Endothelial cell of umbilical vein (primary cell): Measurements from ENCODE around the gene GGACT. TPM values are rescaled to one million over a fixed set of nuclear protein-coding genes. Genes with fewer than 3 reads are reported as not detected.

Source experiments
- BruUV-seq: library from RNA; stranded (reverse); fragments of 400-500 nt; replicated peaks from 2 replicates; lab custom pipeline; 2021; lab: Mats Ljungman, UMichigan
- CTCF ChIA-PET: fragments of 300-600, 350-600 bp; sonication (Branson Sonifier 250); formaldehyde crosslinking; loops from one replicate; lab custom pipeline; 2021; ENCODE audit warnings: antibody characterized with exemption, inconsistent platforms; lab: Charles Lee
- POLR2A ChIA-PET: fragments of 300-600, 350-600 bp; sonication (Branson Sonifier 250); formaldehyde crosslinking; loops from one replicate; lab custom pipeline; 2021; ENCODE audit warnings: antibody characterized with exemption, inconsistent platforms; lab: Charles Lee
- DNase-seq: peaks from one replicate; pipeline ENCODE4 v3.0.0-alpha.2; 2011; ENCODE audit warnings: low read depth, low spot score
- FAIRE-seq: peaks from 2 replicates; lab custom pipeline; 2011; peaks lifted over from hg19 to GRCh38; lab: Jason Lieb, UNC
- H2AFZ ChIP-seq: 2 replicates; pipeline ENCODE4 v1.6.0; 2012; ENCODE audit warnings: low read depth, low read length, control low read depth, inconsistent platforms
- H3K27ac ChIP-seq: 2 replicates; pipeline ENCODE4 v1.5.1; 2011; ENCODE audit warnings: low read depth, mild to moderate bottlenecking, control low read depth, low read length, moderate library complexity; ENCODE audit not compliant: insufficient read depth
- H3K27me3 ChIP-seq, 2 experiments: 2 replicates each; pipeline versions ENCODE4 v1.6.0 to v1.6.1; 2011; ENCODE audit warnings: low read length in 2 of 2, mixed read lengths in 1 of 2; ENCODE audit not compliant: control insufficient read depth in 2 of 2, insufficient read depth in 2 of 2
- H3K36me3 ChIP-seq, 2 experiments: 2 replicates in 1 of 2; 3 replicates in 1 of 2; pipeline ENCODE4 v1.5.1; 2011; ENCODE audit warnings: low read length in 2 of 2, mild to moderate bottlenecking in 1 of 2, moderate library complexity in 1 of 2; ENCODE audit not compliant: control insufficient read depth in 2 of 2, insufficient read depth in 2 of 2; ENCODE audit errors: extremely low read depth in 1 of 2
- H3K4me1 ChIP-seq: 3 replicates; pipeline ENCODE4 v1.5.1; 2011; ENCODE audit warnings: mild to moderate bottlenecking, low read length; ENCODE audit not compliant: control insufficient read depth, insufficient read depth; ENCODE audit errors: extremely low read depth
- H3K4me2 ChIP-seq: 2 replicates; pipeline ENCODE4 v1.6.1; 2011; ENCODE audit warnings: low read length, control low read depth, mixed read lengths; ENCODE audit not compliant: insufficient read depth
- H3K4me3 ChIP-seq, 3 experiments: fragments of 200-600 bp in 1 of 3; sonication (generic), shearing (Covaris generic) in 1 of 3; replicated peaks in 1 of 3; 2 replicates each; pipeline ENCODE4 v1.5.1; 2011 to 2016; ENCODE audit warnings: control low read depth in 3 of 3, low read length in 3 of 3, mild to moderate bottlenecking in 2 of 3, inconsistent platforms in 1 of 3, low read depth in 1 of 3, moderate library complexity in 1 of 3; ENCODE audit not compliant: insufficient read depth in 1 of 3
- H3K79me2 ChIP-seq: 2 replicates; pipeline ENCODE4 v1.6.0; 2012; ENCODE audit warnings: low read length, inconsistent platforms; ENCODE audit not compliant: control insufficient read depth, insufficient read depth
- H3K9ac ChIP-seq: replicated peaks from 2 replicates; pipeline ENCODE3; 2011; ENCODE audit warnings: low read length, control low read depth; ENCODE audit not compliant: insufficient read depth; ENCODE audit errors: extremely low read depth
- H3K9me1 ChIP-seq: replicated peaks from 3 replicates; pipeline ENCODE4 v1.6.0; 2011; ENCODE audit warnings: mild to moderate bottlenecking, low read length; ENCODE audit not compliant: control insufficient read depth, insufficient read depth; ENCODE audit errors: extremely low read depth
- H3K9me3 ChIP-seq: replicated peaks from 2 replicates; pipeline ENCODE4 v1.5.1; 2012; ENCODE audit warnings: low read length, inconsistent platforms; ENCODE audit not compliant: control insufficient read depth, insufficient read depth
- H4K20me1 ChIP-seq: replicated peaks from 2 replicates; pipeline ENCODE3; 2011; ENCODE audit warnings: mild to moderate bottlenecking, low read length; ENCODE audit not compliant: control insufficient read depth, insufficient read depth; ENCODE audit errors: extremely low read depth
- EZH2 ChIP-seq: IDR thresholded peaks from 2 replicates; pipeline ENCODE4 v1.6.1; 2012; ENCODE audit warnings: borderline replicate concordance, low read depth, mild to moderate bottlenecking, moderate library complexity, low read length, inconsistent platforms; ENCODE audit not compliant: severe bottlenecking
- FOS ChIP-seq: IDR thresholded peaks from 2 replicates; pipeline ENCODE4 v1.6.1; 2011; ENCODE audit warnings: mild to moderate bottlenecking, low read length, moderate library complexity, borderline replicate concordance; ENCODE audit not compliant: insufficient read depth
- GATA2 ChIP-seq: IDR thresholded peaks from 2 replicates; pipeline ENCODE4 v1.7.0; 2011; ENCODE audit warnings: low read depth, mild to moderate bottlenecking, moderate library complexity, mixed read lengths, low read length; ENCODE audit not compliant: insufficient read length, insufficient read depth
- JUN ChIP-seq: IDR thresholded peaks from 2 replicates; pipeline ENCODE4 v1.6.1; 2011; ENCODE audit warnings: borderline replicate concordance, low read depth; ENCODE audit not compliant: insufficient read length, insufficient read depth
- MYC ChIP-seq: IDR thresholded peaks from one replicate; pipeline ENCODE4 v1.6.1; 2011; ENCODE audit warnings: mild to moderate bottlenecking, low read depth, low read length
- POLR2A ChIP-seq: IDR thresholded peaks from 2 replicates; pipeline ENCODE4 v1.6.1; 2012; ENCODE audit warnings: low read depth, mild to moderate bottlenecking, control low read depth, low read length
- POLR2AphosphoS5 ChIP-seq: IDR thresholded peaks from 2 replicates; pipeline ENCODE4 v1.6.1; 2012; ENCODE audit warnings: low read depth, mild to moderate bottlenecking, control low read depth, low read length, moderate library complexity; ENCODE audit not compliant: insufficient read depth
- dilution Hi-C: fragments of 300-500 bp; cut with MboI; formaldehyde crosslinking; loops from one replicate; pipeline ENCODE4 v1.15.0; 2019; ENCODE audit warnings: low sequenced_read_pairs; ENCODE audit not compliant: extremely low pct_ligation_motif_present
- intact Hi-C: fragments of 100-400 bp; cut with micrococcal nuclease; formaldehyde crosslinking; loops from one replicate; pipeline ENCODE4 v1.10.0; 2022
- polyA plus RNA-seq, 4 experiments: library from polyadenylated mRNA; depleted of rRNA in 3 of 4; stranded (reverse) in 3 of 4; unstranded in 1 of 4; fragments of >200 nt; gene quantifications; 2 replicates each; pipeline versions ENCODE4 v1.2.1 to v1.2.3, GENCODE V29; 2011 to 2012; ENCODE audit warnings: missing spikeins in 1 of 4
- total RNA-seq: library from RNA; stranded (reverse); gene quantifications from 2 replicates; pipeline ENCODE4 v1.2.3, GENCODE V29; 2021
- TF ChIP-seq, protein P1 (sequence below): IDR thresholded peaks from 2 replicates; pipeline ENCODE4 v1.6.1; 2011; ENCODE audit not compliant: insufficient read depth, insufficient read length
- TF ChIP-seq, protein P2 (sequence below), 2 donors: IDR thresholded peaks; 1 replicate in 1 of 2; 2 replicates in 1 of 2; pipeline ENCODE4 v1.5.1; 2011; ENCODE audit warnings: low read length in 2 of 2, mild to moderate bottlenecking in 2 of 2, moderate library complexity in 2 of 2, control low read depth in 1 of 2, inconsistent platforms in 1 of 2, low read depth in 1 of 2; ENCODE audit not compliant: insufficient read depth in 1 of 2; ENCODE audit errors: extremely low read depth in 1 of 2

GGACT gene
- total and polyA plus RNA-seq, 2 donors (not counting 3 experiments of a cell fraction or from before 2014, with no cell fraction given), result 2.5 to 6.5 TPM

DNA sequence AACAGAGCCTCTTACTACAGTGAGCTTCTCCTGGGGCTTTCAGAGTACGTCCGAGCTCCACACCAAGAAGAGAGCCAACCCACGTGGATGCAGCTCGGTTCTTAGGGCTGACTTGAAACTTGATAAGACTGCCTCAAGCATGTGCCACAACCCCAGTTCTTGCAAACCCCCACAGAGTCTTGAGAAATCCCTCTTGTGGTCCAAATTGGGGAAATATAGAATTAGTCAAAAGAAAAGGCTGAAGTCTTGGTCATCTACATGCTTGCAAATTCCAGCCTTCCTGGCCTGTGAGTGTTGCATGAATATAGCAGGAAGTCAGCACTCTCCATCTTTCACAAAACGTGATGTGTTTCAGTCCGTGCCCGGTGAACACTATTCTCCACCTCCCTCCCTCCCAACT lies 95.2 kb downstream of the GGACT start:
- dilution Hi-C loops, result no loop called here

More for the DNA sequence above, 95.2 kb downstream of the GGACT start:
- peaks cover 11% of the 10 kb centered on the region for H3K4me1 ChIP-seq
- intact Hi-C loops, result no loop called here
- no peaks in the 10 kb centered on the region for H3K79me2 ChIP-seq
- H3K9ac ChIP-seq, result no peak overlapping the region
- no peaks in the 10 kb centered on the region for H3K9me3 ChIP-seq
- H3K36me3 ChIP-seq, result no peaks in the 10 kb centered on the region
- H3K4me2 ChIP-seq, result no peak overlapping the region
- H2AFZ ChIP-seq, result no peak overlapping the region
- H3K27me3 ChIP-seq, result no peaks in the 10 kb centered on the region
- H3K9me1 ChIP-seq, result no peaks in the 10 kb centered on the region
- no TSS peak for BruUV-seq
- ChIA-PET POLR2A (no interaction called here), CTCF (interaction anchor here (1.3 kb wide), 1 partner anchor 22 kb away, joined by 5 read pairs; no protein-coding TSS in a partner anchor)
- H3K27ac ChIP-seq, result no peak overlapping the region
- FAIRE-seq (no peak), DNase-seq (no peak)
- H4K20me1 ChIP-seq, result no peaks in the 10 kb centered on the region
- H3K4me3 ChIP-seq, result no peak overlapping the region
- no peak for TF ChIP-seq POLR2AphosphoS5
- no peak for TF ChIP-seq JUN
- no peak for TF ChIP-seq MYC
- TF ChIP-seq POLR2A, result no peak
- TF ChIP-seq, protein P1, sequence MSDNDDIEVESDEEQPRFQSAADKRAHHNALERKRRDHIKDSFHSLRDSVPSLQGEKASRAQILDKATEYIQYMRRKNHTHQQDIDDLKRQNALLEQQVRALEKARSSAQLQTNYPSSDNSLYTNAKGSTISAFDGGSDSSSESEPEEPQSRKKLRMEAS, result no peak
- no peak for TF ChIP-seq EZH2
- TF ChIP-seq GATA2, result no peak
- TF ChIP-seq, protein P2, sequence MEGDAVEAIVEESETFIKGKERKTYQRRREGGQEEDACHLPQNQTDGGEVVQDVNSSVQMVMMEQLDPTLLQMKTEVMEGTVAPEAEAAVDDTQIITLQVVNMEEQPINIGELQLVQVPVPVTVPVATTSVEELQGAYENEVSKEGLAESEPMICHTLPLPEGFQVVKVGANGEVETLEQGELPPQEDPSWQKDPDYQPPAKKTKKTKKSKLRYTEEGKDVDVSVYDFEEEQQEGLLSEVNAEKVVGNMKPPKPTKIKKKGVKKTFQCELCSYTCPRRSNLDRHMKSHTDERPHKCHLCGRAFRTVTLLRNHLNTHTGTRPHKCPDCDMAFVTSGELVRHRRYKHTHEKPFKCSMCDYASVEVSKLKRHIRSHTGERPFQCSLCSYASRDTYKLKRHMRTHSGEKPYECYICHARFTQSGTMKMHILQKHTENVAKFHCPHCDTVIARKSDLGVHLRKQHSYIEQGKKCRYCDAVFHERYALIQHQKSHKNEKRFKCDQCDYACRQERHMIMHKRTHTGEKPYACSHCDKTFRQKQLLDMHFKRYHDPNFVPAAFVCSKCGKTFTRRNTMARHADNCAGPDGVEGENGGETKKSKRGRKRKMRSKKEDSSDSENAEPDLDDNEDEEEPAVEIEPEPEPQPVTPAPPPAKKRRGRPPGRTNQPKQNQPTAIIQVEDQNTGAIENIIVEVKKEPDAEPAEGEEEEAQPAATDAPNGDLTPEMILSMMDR (IDR thresholded peaks at IDR 0.05; ENCODE audit: extremely low read depth in 1 of 2, insufficient read depth in 1 of 2, low read depth in 1 of 2, low read length in 2 of 2), result no peak
- TF ChIP-seq FOS, result no peak
